Keratinocyte (primary cell): Measurements from ENCODE around the gene PDZRN3. TPM values are rescaled to one million over a fixed set of nuclear protein-coding genes. Genes with fewer than 3 reads are reported as not detected.

ENCODE experiments used
- DNase-seq: peaks from one replicate; pipeline ENCODE4 v3.0.0-alpha.2; 2011; ENCODE audit warnings: low read depth, missing footprints, low spot score
- FAIRE-seq: peaks from 2 replicates; lab custom pipeline; 2011; peaks lifted over from hg19 to GRCh38; lab: Jason Lieb, UNC
- H2AFZ ChIP-seq: 2 replicates; pipeline ENCODE4 v1.6.0; 2012; ENCODE audit warnings: low read length, control low read depth, inconsistent platforms; ENCODE audit not compliant: control insufficient read depth
- H3K27ac ChIP-seq: 2 replicates; pipeline ENCODE4 v1.5.1; 2011; ENCODE audit warnings: low read length; ENCODE audit not compliant: control insufficient read depth, insufficient read depth
- H3K27me3 ChIP-seq: 3 replicates; pipeline ENCODE4 v1.6.0; 2011; ENCODE audit warnings: low read length; ENCODE audit not compliant: control insufficient read depth, insufficient read depth; ENCODE audit errors: extremely low read depth
- H3K36me3 ChIP-seq, 2 experiments: 2 replicates in 1 of 2; 3 replicates in 1 of 2; pipeline ENCODE4 v1.5.1; 2011; ENCODE audit warnings: low read length in 2 of 2, mild to moderate bottlenecking in 1 of 2; ENCODE audit not compliant: control insufficient read depth in 2 of 2, insufficient read depth in 2 of 2; ENCODE audit errors: extremely low read depth in 1 of 2
- H3K4me1 ChIP-seq: 3 replicates; pipeline ENCODE4 v1.5.1; 2011; ENCODE audit warnings: low read length; ENCODE audit not compliant: control insufficient read depth, insufficient read depth; ENCODE audit errors: extremely low read depth
- H3K4me2 ChIP-seq: 3 replicates; pipeline ENCODE4 v1.6.0; 2011; ENCODE audit warnings: low read depth, low read length; ENCODE audit not compliant: control insufficient read depth, insufficient read depth; ENCODE audit errors: extremely low read depth
- H3K4me3 ChIP-seq, 3 experiments: fragments of 200-600 bp in 1 of 3; sonication (generic) in 1 of 3; 2 replicates in 2 of 3; 3 replicates in 1 of 3; pipeline ENCODE4 v1.5.1; 2011 to 2016; ENCODE audit warnings: low read length in 3 of 3, mild to moderate bottlenecking in 3 of 3, control low read depth in 2 of 3, inconsistent platforms in 1 of 3, low read depth in 1 of 3, mixed read lengths in 1 of 3, mixed run types in 1 of 3, moderate library complexity in 1 of 3; ENCODE audit not compliant: control insufficient read depth in 2 of 3, insufficient read depth in 2 of 3; ENCODE audit errors: extremely low read depth in 1 of 3
- H3K79me2 ChIP-seq: 2 replicates; pipeline ENCODE4 v1.6.0; 2012; ENCODE audit warnings: low read length; ENCODE audit not compliant: control insufficient read depth, insufficient read depth
- H3K9ac ChIP-seq: 3 replicates; pipeline ENCODE4 v1.6.0; 2011; ENCODE audit warnings: low read length; ENCODE audit not compliant: control insufficient read depth, insufficient read depth; ENCODE audit errors: extremely low read depth
- H3K9me1 ChIP-seq: 3 replicates; pipeline ENCODE4 v1.6.0; 2011; ENCODE audit warnings: low read length; ENCODE audit not compliant: control insufficient read depth, insufficient read depth; ENCODE audit errors: extremely low read depth
- H3K9me3 ChIP-seq: 2 replicates; pipeline ENCODE4 v1.5.1; 2012; ENCODE audit warnings: low read depth, low read length; ENCODE audit not compliant: control insufficient read depth
- H4K20me1 ChIP-seq: 3 replicates; pipeline ENCODE4 v1.6.0; 2011; ENCODE audit warnings: low read length; ENCODE audit not compliant: control insufficient read depth, insufficient read depth; ENCODE audit errors: extremely low read depth
- CTCF ChIP-seq, 3 experiments: IDR thresholded peaks in 1 of 3; conservative IDR thresholded peaks in 1 of 3; optimal IDR thresholded peaks in 1 of 3; 2 replicates in 2 of 3; 3 replicates in 1 of 3; pipeline versions ENCODE3 to v1.5.1; 2011; ENCODE audit warnings: low read length in 3 of 3, mild to moderate bottlenecking in 3 of 3, moderate library complexity in 2 of 3, control low read depth in 1 of 3, inconsistent platforms in 1 of 3; ENCODE audit not compliant: insufficient read depth in 2 of 3; ENCODE audit errors: extremely low read depth in 1 of 3
- EZH2 ChIP-seq: IDR thresholded peaks from one replicate; pipeline ENCODE4 v1.6.1; 2012; ENCODE audit warnings: inconsistent platforms, mild to moderate bottlenecking, low read length, moderate library complexity
- dilution Hi-C: fragments of 300-500 bp; cut with MboI; formaldehyde crosslinking; loops from one replicate; pipeline ENCODE4 v1.7.0; 2020; ENCODE audit warnings: low sequenced_read_pairs; ENCODE audit not compliant: extremely low pct_ligation_motif_present
- polyA plus RNA-seq, 5 experiments: library from polyadenylated mRNA; depleted of rRNA in 3 of 5; stranded (reverse) in 3 of 5; stranded (forward) in 1 of 5; unstranded in 1 of 5; fragments of >200 nt; gene quantifications; 1 replicate in 1 of 5; 2 replicates in 3 of 5; 3 replicates in 1 of 5; pipeline versions ENCODE4 v1.2.1 to v1.2.3, GENCODE V29; 2011 to 2012; ENCODE audit warnings: missing spikeins in 2 of 5, low read depth in 1 of 5, low replicate concordance in 1 of 5

Gene PDZRN3
- polyA plus RNA-seq, 1 donor (not counting 4 experiments of a cell fraction or from before 2014, with no cell fraction given), result not detected

GRCh38 chr3:73364517-73364916, 260.2 kb downstream of the PDZRN3 start:
- dilution Hi-C loops, result no loop called here
- H4K20me1 ChIP-seq, result no peaks in the 10 kb centered on the region
- H3K9ac ChIP-seq, result no peak overlapping the region
- no peak for TF ChIP-seq CTCF (optimal IDR thresholded peaks at IDR 0.05 in 1 of 3, IDR thresholded peaks at IDR 0.05 in 1 of 3, conservative IDR thresholded peaks at IDR 0.05 in 1 of 3; ENCODE audit: extremely low read depth in 1 of 3, insufficient read depth in 2 of 3, low read length in 3 of 3)
- H3K9me1 ChIP-seq, result no peaks in the 10 kb centered on the region
- no peak overlapping the region for H3K4me3 ChIP-seq
- no peak for FAIRE-seq
- no peaks in the 10 kb centered on the region for H3K36me3 ChIP-seq
- H3K27ac ChIP-seq, result no peak overlapping the region
- no peaks in the 10 kb centered on the region for H3K9me3 ChIP-seq
- no peaks in the 10 kb centered on the region for H3K4me1 ChIP-seq
- no peak overlapping the region for H2AFZ ChIP-seq
- no peaks in the 10 kb centered on the region for H3K79me2 ChIP-seq
- H3K4me2 ChIP-seq, result no peak overlapping the region
- no peak for DNase-seq
- no peaks in the 10 kb centered on the region for H3K27me3 ChIP-seq

- dilution Hi-C loops, result no loop called here
- Histone ChIP-seq H3K9me1 (no peaks in the 10 kb centered on the region), H3K4me2 (no peak overlapping the region), H3K9ac (no peak overlapping the region), H3K4me3 (no peak overlapping the region), H3K36me3 (no peaks in the 10 kb centered on the region), H3K27me3 (no peaks in the 10 kb centered on the region), H4K20me1 (no peaks in the 10 kb centered on the region), H3K4me1 (no peaks in the 10 kb centered on the region), H3K79me2 (no peaks in the 10 kb centered on the region), H3K27ac (no peak overlapping the region), H2AFZ (no peak overlapping the region), H3K9me3 (no peaks in the 10 kb centered on the region)
- FAIRE-seq, result no peak
- TF ChIP-seq EZH2, result no peak
- TF ChIP-seq CTCF (optimal IDR thresholded peaks at IDR 0.05 in 1 of 3, IDR thresholded peaks at IDR 0.05 in 1 of 3, conservative IDR thresholded peaks at IDR 0.05 in 1 of 3; ENCODE audit: extremely low read depth in 1 of 3, insufficient read depth in 2 of 3, low read length in 3 of 3), result no peak
- no peak for DNase-seq
These were observed 261.6 kb downstream of the PDZRN3 start for GRCh38 chr3:73363093-73363492.
